Peyer's patch (tissue), 4 donors: ENCODE data around the gene MON1A. TPM values are rescaled to one million over a fixed set of nuclear protein-coding genes. Genes with fewer than 3 reads are reported as not detected.

ENCODE experiments used
- DNase-seq, 3 donors: peaks; one replicate each; pipeline ENCODE4 v3.0.0-alpha.2; 2017 to 2019
- H3K27ac ChIP-seq, 4 donors: fragments of 200-600 bp; sonication (generic); one replicate each; pipeline ENCODE4 v1.5.1; 2016 to 2019
- H3K27me3 ChIP-seq, 2 donors: fragments of 200-600 bp; sonication (generic); one replicate each; pipeline ENCODE4 v1.5.1; 2019
- H3K36me3 ChIP-seq, 3 donors: fragments of 200-600 bp; sonication (generic); one replicate each; pipeline ENCODE4 v1.5.1; 2016 to 2019
- H3K4me1 ChIP-seq, 4 donors: fragments of 200-600 bp; sonication (generic); one replicate each; pipeline ENCODE4 v1.5.1; 2016 to 2019
- H3K4me3 ChIP-seq, 4 donors: fragments of 200-600 bp; sonication (generic); 1 replicate in 3 of 4; 2 replicates in 1 of 4; pipeline ENCODE4 v1.5.1; 2016 to 2019; ENCODE audit warnings: mild to moderate bottlenecking in 1 of 4
- H3K9me3 ChIP-seq, 4 donors: fragments of 200-600 bp; sonication (generic); one replicate each; pipeline ENCODE4 v1.5.1; 2016 to 2019; ENCODE audit warnings: mild to moderate bottlenecking in 1 of 4
- POLR2A ChIP-seq, 2 donors: fragments of 450-650 bp; IDR thresholded peaks; one replicate each; pipeline ENCODE4 v1.5.1; 2017; ENCODE audit warnings: antibody characterized with exemption in 2 of 2, mild to moderate bottlenecking in 2 of 2, moderate library complexity in 2 of 2
- total RNA-seq, 4 donors: library from RNA; depleted of rRNA; stranded (reverse); fragments of >200 nt; gene quantifications; one replicate each; pipeline ENCODE4 v1.1.0, GENCODE V29; 2016
- TF ChIP-seq, protein P1 (sequence below), 6 experiments: fragments of 450-650 bp in 4 of 6; fragments of 200-600 bp in 2 of 6; sonication (generic) in 1 of 6; IDR thresholded peaks; one replicate each; pipeline ENCODE4 v1.5.1; 2017 to 2019; ENCODE audit warnings: antibody characterized with exemption in 6 of 6, mild to moderate bottlenecking in 3 of 6, moderate library complexity in 1 of 6

The MON1A gene
- total RNA-seq, 4 donors from 2014 or later, result 19.0 to 32.3 (median 22.5) TPM

DNA sequence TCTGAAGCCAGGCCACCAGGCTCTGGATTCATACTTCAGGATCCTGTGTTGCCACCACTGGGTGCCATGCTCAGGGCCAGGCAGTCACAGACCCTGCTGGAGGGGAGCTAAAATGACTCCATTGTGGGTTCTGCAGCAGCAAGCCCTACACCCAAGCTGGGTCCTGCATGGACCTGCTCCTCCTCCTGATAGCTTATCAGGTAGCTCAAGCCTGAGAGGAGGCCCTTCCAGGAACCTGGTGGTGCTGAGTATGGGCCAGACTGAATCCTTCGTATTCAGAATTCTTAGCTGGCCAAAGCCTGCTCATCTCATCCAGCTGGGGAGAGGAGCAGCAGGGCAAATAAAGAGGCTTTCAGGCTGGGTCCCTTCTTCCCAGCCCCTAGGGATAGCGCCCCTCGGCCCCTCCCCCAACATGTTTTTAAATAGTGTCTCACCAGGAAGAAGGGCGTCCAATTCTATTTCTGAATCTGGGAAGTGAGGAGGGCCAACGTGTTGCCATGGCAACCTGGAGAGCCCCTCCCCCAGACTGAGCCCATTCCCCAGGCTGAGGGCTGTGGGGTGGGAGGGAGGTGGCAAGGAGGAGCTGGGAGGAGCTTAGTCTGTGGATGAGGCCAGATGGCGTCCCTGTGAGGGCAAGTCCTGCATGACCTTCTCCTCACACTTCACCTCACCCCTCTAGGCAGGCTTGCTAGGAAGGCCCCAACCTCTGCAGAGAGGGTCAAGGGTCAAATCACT is 48.9 kb downstream of the MON1A start:
- TF ChIP-seq POLR2A (IDR thresholded peaks at IDR 0.05), result no peak
- TF ChIP-seq, protein P1, sequence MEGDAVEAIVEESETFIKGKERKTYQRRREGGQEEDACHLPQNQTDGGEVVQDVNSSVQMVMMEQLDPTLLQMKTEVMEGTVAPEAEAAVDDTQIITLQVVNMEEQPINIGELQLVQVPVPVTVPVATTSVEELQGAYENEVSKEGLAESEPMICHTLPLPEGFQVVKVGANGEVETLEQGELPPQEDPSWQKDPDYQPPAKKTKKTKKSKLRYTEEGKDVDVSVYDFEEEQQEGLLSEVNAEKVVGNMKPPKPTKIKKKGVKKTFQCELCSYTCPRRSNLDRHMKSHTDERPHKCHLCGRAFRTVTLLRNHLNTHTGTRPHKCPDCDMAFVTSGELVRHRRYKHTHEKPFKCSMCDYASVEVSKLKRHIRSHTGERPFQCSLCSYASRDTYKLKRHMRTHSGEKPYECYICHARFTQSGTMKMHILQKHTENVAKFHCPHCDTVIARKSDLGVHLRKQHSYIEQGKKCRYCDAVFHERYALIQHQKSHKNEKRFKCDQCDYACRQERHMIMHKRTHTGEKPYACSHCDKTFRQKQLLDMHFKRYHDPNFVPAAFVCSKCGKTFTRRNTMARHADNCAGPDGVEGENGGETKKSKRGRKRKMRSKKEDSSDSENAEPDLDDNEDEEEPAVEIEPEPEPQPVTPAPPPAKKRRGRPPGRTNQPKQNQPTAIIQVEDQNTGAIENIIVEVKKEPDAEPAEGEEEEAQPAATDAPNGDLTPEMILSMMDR (IDR thresholded peaks at IDR 0.05), result no peak
- no peak overlapping the region for H3K4me3 ChIP-seq
- no peaks in the 10 kb centered on the region for H3K27me3 ChIP-seq
- no peaks in the 10 kb centered on the region for H3K36me3 ChIP-seq
- H3K27ac ChIP-seq, result no peak overlapping the region
- DNase-seq, result no peak
- H3K9me3 ChIP-seq, result no peaks in the 10 kb centered on the region
- peaks cover 0 to 17% (median 0%) of the 10 kb centered on the region in 4 donors for H3K4me1 ChIP-seq

DNA sequence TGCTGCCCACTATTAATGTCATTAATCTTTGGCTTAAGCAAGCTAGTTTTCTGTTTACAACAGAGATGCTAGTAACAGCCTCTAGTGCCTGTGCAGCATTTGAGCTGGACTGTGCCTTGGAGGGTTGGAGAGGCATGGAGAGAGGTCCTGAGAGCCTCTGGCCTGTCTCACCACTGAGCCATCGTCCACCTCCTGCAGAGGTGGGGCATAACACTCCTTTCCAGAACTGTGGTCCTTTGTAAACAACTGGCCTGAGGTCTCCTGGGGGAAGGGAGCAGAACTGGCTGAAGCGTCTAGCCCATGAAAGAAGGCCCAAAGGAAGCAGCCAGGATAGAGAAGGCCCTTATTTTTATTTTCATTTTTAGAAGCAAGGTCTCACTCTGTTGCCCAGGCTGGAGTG is 49.9 kb downstream of the MON1A start:
- Histone ChIP-seq H3K36me3 (no peaks in the 10 kb centered on the region), H3K27me3 (no peaks in the 10 kb centered on the region), H3K4me3 (no peak overlapping the region), H3K4me1 (peaks cover 0 to 17% (median 0%) of the 10 kb centered on the region in 4 donors), H3K9me3 (no peaks in the 10 kb centered on the region), H3K27ac (no peak overlapping the region)
- TF ChIP-seq POLR2A (IDR thresholded peaks at IDR 0.05), result no peak
- TF ChIP-seq, protein P1 (IDR thresholded peaks at IDR 0.05), result no peak
- DNase-seq, result no peak

DNA sequence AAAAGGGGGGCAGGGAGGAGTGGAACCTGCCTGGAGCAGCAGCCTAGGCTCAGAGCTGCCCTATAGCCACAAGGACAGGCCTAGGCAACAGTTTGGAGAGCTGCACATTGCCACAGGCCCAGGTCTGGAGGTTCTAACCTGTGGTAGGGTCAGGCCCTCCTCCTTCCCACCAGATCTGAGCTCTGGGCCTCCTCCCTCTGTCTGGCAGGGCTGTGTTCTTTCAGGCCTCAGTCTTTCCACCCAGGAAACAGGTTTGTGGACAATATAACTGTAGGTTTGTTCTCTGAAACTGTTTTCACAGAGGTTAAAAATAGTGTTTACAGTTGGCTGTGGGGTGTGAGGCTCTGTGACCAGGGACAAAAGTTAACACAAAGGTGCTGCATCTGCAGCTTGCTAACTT is 50.9 kb downstream of the MON1A start:
- peaks cover 0 to 23% (median 2%) of the 10 kb centered on the region in 4 donors for H3K4me1 ChIP-seq
- H3K36me3 ChIP-seq, result no peaks in the 10 kb centered on the region
- no peak overlapping the region for H3K4me3 ChIP-seq
- no peak for TF ChIP-seq POLR2A (IDR thresholded peaks at IDR 0.05)
- TF ChIP-seq, protein P1 (IDR thresholded peaks at IDR 0.05), result no peak
- H3K27me3 ChIP-seq, result no peaks in the 10 kb centered on the region
- H3K9me3 ChIP-seq, result no peaks in the 10 kb centered on the region
- no peak overlapping the region for H3K27ac ChIP-seq
- no peak for DNase-seq

DNA sequence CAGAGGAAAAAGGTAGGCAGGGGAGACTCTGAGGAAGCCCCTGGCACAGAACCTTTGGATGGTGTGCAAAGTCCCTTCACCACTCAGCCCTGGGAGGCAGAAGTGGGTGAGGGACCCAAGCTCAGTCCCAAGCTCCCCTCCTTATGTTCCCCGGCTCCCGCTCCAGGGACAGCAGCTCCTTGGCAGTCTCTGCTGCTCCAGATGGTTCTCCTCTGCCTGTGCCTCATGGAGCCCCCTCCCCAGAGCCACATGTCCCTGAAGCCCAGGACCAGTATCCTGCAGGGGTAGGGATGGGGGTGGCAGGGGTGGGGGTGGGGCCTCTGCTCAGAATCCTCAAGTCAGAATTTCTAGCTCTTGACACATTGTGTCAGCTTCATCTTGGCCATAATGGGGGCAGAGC is 51.9 kb downstream of the MON1A start:
- no peak for TF ChIP-seq POLR2A (IDR thresholded peaks at IDR 0.05)
- TF ChIP-seq, protein P1 (IDR thresholded peaks at IDR 0.05), result no peak
- Histone ChIP-seq H3K4me3 (no peak overlapping the region), H3K27ac (no peak overlapping the region), H3K36me3 (no peaks in the 10 kb centered on the region), H3K27me3 (no peaks in the 10 kb centered on the region), H3K9me3 (no peaks in the 10 kb centered on the region), H3K4me1 (peaks cover 0 to 31% (median 2%) of the 10 kb centered on the region in 4 donors)
- no peak for DNase-seq

DNA sequence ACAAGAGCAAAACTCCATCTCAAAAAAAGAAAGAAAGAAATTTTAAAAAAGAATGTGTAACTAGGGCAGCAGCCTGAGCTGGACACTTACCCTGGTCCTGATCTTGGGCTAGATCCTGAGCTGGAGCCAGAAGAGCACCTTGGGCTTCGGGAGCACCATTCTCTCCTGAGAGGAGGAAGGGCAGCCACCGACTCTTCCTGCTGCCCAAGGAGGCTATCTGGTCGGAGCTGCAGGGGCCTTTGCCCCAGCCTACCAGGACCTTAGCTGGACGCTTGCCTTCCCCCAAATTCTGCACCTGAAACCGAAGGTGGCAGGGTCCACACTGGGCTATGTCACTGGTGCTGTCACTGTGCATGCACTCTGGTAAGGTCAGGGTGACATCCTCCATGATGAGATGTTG is 53.0 kb downstream of the MON1A start:
- Histone ChIP-seq H3K27me3 (no peaks in the 10 kb centered on the region), H3K4me1 (peaks cover 0 to 24% (median 3%) of the 10 kb centered on the region in 4 donors), H3K9me3 (no peaks in the 10 kb centered on the region), H3K4me3 (no peak overlapping the region), H3K27ac (no peak overlapping the region), H3K36me3 (no peaks in the 10 kb centered on the region)
- no peak for DNase-seq
- no peak for TF ChIP-seq POLR2A (IDR thresholded peaks at IDR 0.05)
- TF ChIP-seq, protein P1 (IDR thresholded peaks at IDR 0.05), result no peak
